Measurements from ENCODE around the gene DYRK1A.

DNA sequence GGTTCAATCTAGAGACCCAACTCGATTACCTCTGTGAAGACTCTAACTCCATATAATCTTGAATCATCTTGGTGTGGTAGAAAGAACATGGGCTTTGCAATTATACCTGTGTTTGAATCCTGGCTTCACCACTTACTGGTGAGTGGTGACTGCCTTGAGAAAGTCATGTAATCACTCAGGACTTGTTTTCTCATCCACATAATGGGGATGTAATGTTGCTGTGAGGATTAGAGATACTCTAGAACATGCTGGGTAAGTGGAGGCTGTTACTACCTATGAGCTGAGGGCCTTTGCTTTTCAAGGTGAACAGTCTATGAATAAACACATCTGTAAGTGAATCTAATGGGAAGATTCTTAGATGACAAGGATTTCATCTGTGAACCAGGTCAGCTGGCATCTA lies 2.6 kb upstream of the DYRK1A start:
- TF ChIP-seq, protein P1, sequence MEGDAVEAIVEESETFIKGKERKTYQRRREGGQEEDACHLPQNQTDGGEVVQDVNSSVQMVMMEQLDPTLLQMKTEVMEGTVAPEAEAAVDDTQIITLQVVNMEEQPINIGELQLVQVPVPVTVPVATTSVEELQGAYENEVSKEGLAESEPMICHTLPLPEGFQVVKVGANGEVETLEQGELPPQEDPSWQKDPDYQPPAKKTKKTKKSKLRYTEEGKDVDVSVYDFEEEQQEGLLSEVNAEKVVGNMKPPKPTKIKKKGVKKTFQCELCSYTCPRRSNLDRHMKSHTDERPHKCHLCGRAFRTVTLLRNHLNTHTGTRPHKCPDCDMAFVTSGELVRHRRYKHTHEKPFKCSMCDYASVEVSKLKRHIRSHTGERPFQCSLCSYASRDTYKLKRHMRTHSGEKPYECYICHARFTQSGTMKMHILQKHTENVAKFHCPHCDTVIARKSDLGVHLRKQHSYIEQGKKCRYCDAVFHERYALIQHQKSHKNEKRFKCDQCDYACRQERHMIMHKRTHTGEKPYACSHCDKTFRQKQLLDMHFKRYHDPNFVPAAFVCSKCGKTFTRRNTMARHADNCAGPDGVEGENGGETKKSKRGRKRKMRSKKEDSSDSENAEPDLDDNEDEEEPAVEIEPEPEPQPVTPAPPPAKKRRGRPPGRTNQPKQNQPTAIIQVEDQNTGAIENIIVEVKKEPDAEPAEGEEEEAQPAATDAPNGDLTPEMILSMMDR (IDR thresholded peaks at IDR 0.05; ENCODE audit: low read length) = no peak
- TF ChIP-seq EZH2 (optimal IDR thresholded peaks at IDR 0.05; ENCODE audit: low read depth, low read length) = no peak
- no peak for TF ChIP-seq EZH2phosphoT487 (IDR thresholded peaks at IDR 0.05; ENCODE audit: low read length)

Measured in MM.1S (cell line).